ENCODE data around the gene SLC2A5.

DNA sequence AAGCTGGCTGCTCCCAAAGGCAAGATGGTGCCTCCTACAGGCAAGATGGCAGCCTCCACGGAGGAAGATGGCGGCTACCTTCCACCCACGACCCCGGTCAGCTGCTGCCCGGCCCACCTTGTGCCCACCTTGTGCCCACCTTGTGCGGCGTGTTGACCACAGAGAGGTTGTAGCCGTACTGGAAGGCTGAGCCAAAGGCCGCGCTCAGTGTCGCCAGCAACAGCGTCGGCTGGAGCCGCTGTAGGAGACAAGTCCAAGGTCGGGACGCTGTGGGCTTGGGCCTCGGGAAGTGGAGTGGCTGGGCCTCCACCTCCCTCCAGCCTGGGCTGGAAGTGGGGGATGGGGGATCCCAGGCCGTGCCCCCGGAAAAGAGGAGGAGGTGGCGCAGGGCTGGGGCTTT lies 44.6 kb downstream of the SLC2A5 start:
- TF ChIP-seq, protein P1, sequence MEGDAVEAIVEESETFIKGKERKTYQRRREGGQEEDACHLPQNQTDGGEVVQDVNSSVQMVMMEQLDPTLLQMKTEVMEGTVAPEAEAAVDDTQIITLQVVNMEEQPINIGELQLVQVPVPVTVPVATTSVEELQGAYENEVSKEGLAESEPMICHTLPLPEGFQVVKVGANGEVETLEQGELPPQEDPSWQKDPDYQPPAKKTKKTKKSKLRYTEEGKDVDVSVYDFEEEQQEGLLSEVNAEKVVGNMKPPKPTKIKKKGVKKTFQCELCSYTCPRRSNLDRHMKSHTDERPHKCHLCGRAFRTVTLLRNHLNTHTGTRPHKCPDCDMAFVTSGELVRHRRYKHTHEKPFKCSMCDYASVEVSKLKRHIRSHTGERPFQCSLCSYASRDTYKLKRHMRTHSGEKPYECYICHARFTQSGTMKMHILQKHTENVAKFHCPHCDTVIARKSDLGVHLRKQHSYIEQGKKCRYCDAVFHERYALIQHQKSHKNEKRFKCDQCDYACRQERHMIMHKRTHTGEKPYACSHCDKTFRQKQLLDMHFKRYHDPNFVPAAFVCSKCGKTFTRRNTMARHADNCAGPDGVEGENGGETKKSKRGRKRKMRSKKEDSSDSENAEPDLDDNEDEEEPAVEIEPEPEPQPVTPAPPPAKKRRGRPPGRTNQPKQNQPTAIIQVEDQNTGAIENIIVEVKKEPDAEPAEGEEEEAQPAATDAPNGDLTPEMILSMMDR (IDR thresholded peaks at IDR 0.05; ENCODE audit: insufficient read depth, low read length, poor library complexity, severe bottlenecking), result no peak
- no peak for TF ChIP-seq EZH2phosphoT487 (conservative IDR thresholded peaks at IDR 0.05; ENCODE audit: low read length)
